ENCODE results near the gene CLDN16.

DNA sequence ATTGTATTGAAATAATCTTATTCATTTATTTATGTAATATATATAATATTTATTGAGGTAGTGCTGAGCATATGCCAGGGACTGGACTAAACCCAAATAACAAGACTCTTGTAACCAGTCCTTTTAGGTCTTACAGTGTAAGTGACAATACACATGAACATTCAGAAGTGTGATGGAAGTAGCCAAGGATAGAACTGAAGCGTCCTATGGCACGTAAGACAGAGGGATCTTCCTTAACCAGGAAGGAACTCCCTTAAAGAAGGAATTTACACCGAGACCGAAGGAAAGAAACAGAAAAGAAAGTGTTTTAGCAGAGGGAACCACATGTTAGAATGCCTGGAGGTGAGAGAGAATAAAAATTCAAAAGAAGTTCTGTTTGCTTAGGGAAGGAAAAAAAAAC, 42.1 kb upstream of the CLDN16 start:
- TF ChIP-seq, protein P1, sequence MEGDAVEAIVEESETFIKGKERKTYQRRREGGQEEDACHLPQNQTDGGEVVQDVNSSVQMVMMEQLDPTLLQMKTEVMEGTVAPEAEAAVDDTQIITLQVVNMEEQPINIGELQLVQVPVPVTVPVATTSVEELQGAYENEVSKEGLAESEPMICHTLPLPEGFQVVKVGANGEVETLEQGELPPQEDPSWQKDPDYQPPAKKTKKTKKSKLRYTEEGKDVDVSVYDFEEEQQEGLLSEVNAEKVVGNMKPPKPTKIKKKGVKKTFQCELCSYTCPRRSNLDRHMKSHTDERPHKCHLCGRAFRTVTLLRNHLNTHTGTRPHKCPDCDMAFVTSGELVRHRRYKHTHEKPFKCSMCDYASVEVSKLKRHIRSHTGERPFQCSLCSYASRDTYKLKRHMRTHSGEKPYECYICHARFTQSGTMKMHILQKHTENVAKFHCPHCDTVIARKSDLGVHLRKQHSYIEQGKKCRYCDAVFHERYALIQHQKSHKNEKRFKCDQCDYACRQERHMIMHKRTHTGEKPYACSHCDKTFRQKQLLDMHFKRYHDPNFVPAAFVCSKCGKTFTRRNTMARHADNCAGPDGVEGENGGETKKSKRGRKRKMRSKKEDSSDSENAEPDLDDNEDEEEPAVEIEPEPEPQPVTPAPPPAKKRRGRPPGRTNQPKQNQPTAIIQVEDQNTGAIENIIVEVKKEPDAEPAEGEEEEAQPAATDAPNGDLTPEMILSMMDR (IDR thresholded peaks at IDR 0.05), result no peak
- TF ChIP-seq POLR2A (IDR thresholded peaks at IDR 0.05), result no peak

Measured in ovary (tissue), 3 donors.